Measurements from ENCODE around the gene NUAK1. TPM values are rescaled to one million over a fixed set of nuclear protein-coding genes. Genes with fewer than 3 reads are reported as not detected.

NUAK1 gene
- total and polyA plus RNA-seq, 2 experiments from 2014 or later: 5.4 to 16.9 TPM

DNA sequence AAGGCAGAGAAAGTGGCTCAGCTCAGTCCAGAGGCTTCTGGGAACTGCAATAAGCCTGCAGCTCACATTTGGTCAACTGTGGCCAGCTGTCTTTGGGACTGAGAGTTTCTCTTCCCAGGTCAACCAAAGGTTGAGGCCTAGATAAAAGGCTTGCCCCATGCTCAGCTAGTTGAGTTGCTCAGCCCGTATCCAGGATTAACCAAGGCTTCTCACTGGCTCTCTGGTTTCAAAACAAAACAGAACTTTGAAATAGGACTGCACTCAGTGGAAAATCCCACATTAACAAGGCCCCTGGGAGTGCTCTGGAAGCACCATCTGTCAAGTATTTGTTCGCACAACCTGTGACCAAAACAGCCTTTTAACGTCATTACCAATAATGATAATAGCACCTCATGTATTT lies 40.3 kb upstream of the NUAK1 start:
- Histone ChIP-seq H3K36me3 (ENCODE audit: insufficient read depth) (no peaks in the 10 kb centered on the region), H3K79me2 (replicated peaks; ENCODE audit: insufficient read depth) (no peaks in the 10 kb centered on the region), H2AFZ (0 out of 2 replicates have a peak overlapping the region, but pooled peaks have one; percentile 47), H4K20me1 (replicated peaks; ENCODE audit: insufficient read depth) (no peaks in the 10 kb centered on the region), H3K4me2 (no peak overlapping the region), H3K9me2 (ENCODE audit: insufficient read depth) (no peaks in the 10 kb centered on the region), H3K4me3 (no peak overlapping the region), H3K27ac (ENCODE audit: low read depth) (no peak overlapping the region), H3K27me3 (ENCODE audit: insufficient read depth) (no peaks in the 10 kb centered on the region), H3K4me1 (ENCODE audit: insufficient read depth) (no peaks in the 10 kb centered on the region), H3F3A (replicated peaks; ENCODE audit: low read depth) (no peaks in the 10 kb centered on the region)
- no peak for ATAC-seq
- peaks cover 15% of the 10 kb centered on the region for H3K4me1 Mint-ChIP-seq
- H3K27ac Mint-ChIP-seq: no peak overlapping the region
- H3K9me3 Mint-ChIP-seq: no peaks in the 10 kb centered on the region
- H3K36me3 Mint-ChIP-seq (ENCODE audit: low read depth): no peaks in the 10 kb centered on the region
- TF ChIP-seq EZH2phosphoT487 (IDR thresholded peaks at IDR 0.05; ENCODE audit: unreplicated experiment): no peak
- TF ChIP-seq, protein P1, sequence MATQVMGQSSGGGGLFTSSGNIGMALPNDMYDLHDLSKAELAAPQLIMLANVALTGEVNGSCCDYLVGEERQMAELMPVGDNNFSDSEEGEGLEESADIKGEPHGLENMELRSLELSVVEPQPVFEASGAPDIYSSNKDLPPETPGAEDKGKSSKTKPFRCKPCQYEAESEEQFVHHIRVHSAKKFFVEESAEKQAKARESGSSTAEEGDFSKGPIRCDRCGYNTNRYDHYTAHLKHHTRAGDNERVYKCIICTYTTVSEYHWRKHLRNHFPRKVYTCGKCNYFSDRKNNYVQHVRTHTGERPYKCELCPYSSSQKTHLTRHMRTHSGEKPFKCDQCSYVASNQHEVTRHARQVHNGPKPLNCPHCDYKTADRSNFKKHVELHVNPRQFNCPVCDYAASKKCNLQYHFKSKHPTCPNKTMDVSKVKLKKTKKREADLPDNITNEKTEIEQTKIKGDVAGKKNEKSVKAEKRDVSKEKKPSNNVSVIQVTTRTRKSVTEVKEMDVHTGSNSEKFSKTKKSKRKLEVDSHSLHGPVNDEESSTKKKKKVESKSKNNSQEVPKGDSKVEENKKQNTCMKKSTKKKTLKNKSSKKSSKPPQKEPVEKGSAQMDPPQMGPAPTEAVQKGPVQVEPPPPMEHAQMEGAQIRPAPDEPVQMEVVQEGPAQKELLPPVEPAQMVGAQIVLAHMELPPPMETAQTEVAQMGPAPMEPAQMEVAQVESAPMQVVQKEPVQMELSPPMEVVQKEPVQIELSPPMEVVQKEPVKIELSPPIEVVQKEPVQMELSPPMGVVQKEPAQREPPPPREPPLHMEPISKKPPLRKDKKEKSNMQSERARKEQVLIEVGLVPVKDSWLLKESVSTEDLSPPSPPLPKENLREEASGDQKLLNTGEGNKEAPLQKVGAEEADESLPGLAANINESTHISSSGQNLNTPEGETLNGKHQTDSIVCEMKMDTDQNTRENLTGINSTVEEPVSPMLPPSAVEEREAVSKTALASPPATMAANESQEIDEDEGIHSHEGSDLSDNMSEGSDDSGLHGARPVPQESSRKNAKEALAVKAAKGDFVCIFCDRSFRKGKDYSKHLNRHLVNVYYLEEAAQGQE (IDR thresholded peaks at IDR 0.05; ENCODE audit: unreplicated experiment): no peak
- TF ChIP-seq, protein P2, sequence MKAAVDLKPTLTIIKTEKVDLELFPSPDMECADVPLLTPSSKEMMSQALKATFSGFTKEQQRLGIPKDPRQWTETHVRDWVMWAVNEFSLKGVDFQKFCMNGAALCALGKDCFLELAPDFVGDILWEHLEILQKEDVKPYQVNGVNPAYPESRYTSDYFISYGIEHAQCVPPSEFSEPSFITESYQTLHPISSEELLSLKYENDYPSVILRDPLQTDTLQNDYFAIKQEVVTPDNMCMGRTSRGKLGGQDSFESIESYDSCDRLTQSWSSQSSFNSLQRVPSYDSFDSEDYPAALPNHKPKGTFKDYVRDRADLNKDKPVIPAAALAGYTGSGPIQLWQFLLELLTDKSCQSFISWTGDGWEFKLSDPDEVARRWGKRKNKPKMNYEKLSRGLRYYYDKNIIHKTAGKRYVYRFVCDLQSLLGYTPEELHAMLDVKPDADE (IDR thresholded peaks at IDR 0.05): no peak
- TF ChIP-seq CREB1 (CRISPR knock-in tag; IDR thresholded peaks at IDR 0.05; ENCODE audit: low read depth): no peak
- TF ChIP-seq, protein P3, sequence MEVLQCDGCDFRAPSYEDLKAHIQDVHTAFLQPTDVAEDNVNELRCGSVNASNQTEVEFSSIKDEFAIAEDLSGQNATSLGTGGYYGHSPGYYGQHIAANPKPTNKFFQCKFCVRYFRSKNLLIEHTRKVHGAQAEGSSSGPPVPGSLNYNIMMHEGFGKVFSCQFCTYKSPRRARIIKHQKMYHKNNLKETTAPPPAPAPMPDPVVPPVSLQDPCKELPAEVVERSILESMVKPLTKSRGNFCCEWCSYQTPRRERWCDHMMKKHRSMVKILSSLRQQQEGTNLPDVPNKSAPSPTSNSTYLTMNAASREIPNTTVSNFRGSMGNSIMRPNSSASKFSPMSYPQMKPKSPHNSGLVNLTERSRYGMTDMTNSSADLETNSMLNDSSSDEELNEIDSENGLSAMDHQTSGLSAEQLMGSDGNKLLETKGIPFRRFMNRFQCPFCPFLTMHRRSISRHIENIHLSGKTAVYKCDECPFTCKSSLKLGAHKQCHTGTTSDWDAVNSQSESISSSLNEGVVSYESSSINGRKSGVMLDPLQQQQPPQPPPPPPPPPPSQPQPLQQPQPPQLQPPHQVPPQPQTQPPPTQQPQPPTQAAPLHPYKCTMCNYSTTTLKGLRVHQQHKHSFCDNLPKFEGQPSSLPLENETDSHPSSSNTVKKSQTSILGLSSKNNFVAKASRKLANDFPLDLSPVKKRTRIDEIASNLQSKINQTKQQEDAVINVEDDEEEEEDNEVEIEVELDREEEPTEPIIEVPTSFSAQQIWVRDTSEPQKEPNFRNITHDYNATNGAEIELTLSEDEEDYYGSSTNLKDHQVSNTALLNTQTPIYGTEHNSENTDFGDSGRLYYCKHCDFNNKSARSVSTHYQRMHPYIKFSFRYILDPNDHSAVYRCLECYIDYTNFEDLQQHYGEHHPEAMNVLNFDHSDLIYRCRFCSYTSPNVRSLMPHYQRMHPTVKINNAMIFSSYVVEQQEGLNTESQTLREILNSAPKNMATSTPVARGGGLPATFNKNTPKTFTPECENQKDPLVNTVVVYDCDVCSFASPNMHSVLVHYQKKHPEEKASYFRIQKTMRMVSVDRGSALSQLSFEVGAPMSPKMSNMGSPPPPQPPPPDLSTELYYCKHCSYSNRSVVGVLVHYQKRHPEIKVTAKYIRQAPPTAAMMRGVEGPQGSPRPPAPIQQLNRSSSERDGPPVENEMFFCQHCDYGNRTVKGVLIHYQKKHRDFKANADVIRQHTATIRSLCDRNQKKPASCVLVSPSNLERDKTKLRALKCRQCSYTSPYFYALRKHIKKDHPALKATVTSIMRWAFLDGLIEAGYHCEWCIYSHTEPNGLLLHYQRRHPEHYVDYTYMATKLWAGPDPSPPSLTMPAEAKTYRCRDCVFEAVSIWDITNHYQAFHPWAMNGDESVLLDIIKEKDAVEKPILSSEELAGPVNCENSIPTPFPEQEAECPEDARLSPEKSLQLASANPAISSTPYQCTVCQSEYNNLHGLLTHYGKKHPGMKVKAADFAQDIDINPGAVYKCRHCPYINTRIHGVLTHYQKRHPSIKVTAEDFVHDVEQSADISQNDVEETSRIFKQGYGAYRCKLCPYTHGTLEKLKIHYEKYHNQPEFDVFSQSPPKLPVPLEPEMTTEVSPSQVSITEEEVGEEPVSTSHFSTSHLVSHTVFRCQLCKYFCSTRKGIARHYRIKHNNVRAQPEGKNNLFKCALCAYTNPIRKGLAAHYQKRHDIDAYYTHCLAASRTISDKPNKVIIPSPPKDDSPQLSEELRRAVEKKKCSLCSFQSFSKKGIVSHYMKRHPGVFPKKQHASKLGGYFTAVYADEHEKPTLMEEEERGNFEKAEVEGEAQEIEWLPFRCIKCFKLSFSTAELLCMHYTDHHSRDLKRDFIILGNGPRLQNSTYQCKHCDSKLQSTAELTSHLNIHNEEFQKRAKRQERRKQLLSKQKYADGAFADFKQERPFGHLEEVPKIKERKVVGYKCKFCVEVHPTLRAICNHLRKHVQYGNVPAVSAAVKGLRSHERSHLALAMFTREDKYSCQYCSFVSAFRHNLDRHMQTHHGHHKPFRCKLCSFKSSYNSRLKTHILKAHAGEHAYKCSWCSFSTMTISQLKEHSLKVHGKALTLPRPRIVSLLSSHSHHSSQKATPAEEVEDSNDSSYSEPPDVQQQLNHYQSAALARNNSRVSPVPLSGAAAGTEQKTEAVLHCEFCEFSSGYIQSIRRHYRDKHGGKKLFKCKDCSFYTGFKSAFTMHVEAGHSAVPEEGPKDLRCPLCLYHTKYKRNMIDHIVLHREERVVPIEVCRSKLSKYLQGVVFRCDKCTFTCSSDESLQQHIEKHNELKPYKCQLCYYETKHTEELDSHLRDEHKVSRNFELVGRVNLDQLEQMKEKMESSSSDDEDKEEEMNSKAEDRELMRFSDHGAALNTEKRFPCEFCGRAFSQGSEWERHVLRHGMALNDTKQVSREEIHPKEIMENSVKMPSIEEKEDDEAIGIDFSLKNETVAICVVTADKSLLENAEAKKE (CRISPR knock-in tag; IDR thresholded peaks at IDR 0.05): no peak
- no peak for TF ChIP-seq EZH2 (IDR thresholded peaks at IDR 0.05; ENCODE audit: low read depth, unreplicated experiment)
- TF ChIP-seq STAT1 (IDR thresholded peaks at IDR 0.05; ENCODE audit: unreplicated experiment): no peak
- TF ChIP-seq JUNB (IDR thresholded peaks at IDR 0.05; ENCODE audit: unreplicated experiment): no peak
- TF ChIP-seq NANOG (IDR thresholded peaks at IDR 0.05; ENCODE audit: borderline replicate concordance): no peak
- TF ChIP-seq, protein P4, sequence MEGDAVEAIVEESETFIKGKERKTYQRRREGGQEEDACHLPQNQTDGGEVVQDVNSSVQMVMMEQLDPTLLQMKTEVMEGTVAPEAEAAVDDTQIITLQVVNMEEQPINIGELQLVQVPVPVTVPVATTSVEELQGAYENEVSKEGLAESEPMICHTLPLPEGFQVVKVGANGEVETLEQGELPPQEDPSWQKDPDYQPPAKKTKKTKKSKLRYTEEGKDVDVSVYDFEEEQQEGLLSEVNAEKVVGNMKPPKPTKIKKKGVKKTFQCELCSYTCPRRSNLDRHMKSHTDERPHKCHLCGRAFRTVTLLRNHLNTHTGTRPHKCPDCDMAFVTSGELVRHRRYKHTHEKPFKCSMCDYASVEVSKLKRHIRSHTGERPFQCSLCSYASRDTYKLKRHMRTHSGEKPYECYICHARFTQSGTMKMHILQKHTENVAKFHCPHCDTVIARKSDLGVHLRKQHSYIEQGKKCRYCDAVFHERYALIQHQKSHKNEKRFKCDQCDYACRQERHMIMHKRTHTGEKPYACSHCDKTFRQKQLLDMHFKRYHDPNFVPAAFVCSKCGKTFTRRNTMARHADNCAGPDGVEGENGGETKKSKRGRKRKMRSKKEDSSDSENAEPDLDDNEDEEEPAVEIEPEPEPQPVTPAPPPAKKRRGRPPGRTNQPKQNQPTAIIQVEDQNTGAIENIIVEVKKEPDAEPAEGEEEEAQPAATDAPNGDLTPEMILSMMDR (conservative IDR thresholded peaks at IDR 0.05; ENCODE audit: low read depth in 2 of 2): no peak
- TF ChIP-seq ZNF114 (CRISPR knock-in tag; IDR thresholded peaks at IDR 0.05): no peak
- peaks cover 3% of the 10 kb centered on the region for H3K27me3 Mint-ChIP-seq (ENCODE audit: insufficient read depth, low read depth, poor library complexity)
- DNase-seq (ENCODE audit: low spot score): no peak
- H3K4me3 Mint-ChIP-seq: no peak overlapping the region

Measured in GM23338 (cell line).